ENCODE results near the gene IGF1.

The IGF1 gene

GRCh38 chr12:102474438-102475064 lies 5.8 kb downstream of the IGF1 start:
- H3K4me1 ChIP-seq (ENCODE audit: insufficient read depth, insufficient read length) = no peaks in the 10 kb centered on the region
- TF ChIP-seq YY1 (IDR thresholded peaks at IDR 0.05; ENCODE audit: insufficient read depth, insufficient read length) = no peak
- TF ChIP-seq ZNF274 (IDR thresholded peaks at IDR 0.05; ENCODE audit: low read depth, low read length) = no peak
- TF ChIP-seq SUZ12 (IDR thresholded peaks at IDR 0.05; ENCODE audit: extremely low read depth, insufficient read depth, insufficient read length) = no peak
- H3K36me3 ChIP-seq (ENCODE audit: insufficient read depth, insufficient read length, low read length) = no peaks in the 10 kb centered on the region
- no peak overlapping the region for H3K4me3 ChIP-seq (ENCODE audit: insufficient read length, low read depth)
- no peak for DNase-seq (ENCODE audit: low read depth, low spot score)
- H3K27me3 ChIP-seq (ENCODE audit: insufficient read depth, insufficient read length) = no peaks in the 10 kb centered on the region
- H3K9me3 ChIP-seq (ENCODE audit: insufficient read depth, low read length) = no peaks in the 10 kb centered on the region
- no peak overlapping the region for H3K9ac ChIP-seq (ENCODE audit: insufficient read length, low read depth)

GRCh38 chr12:102472496-102472895 lies 7.9 kb downstream of the IGF1 start:
- H3K9me3 ChIP-seq (ENCODE audit: insufficient read depth, low read length) = no peaks in the 10 kb centered on the region
- H3K27me3 ChIP-seq (ENCODE audit: insufficient read depth, insufficient read length) = no peaks in the 10 kb centered on the region
- no peaks in the 10 kb centered on the region for H3K36me3 ChIP-seq (ENCODE audit: insufficient read depth, insufficient read length, low read length)
- no peak overlapping the region for H3K9ac ChIP-seq (ENCODE audit: insufficient read length, low read depth)
- H3K4me1 ChIP-seq (ENCODE audit: insufficient read depth, insufficient read length) = no peaks in the 10 kb centered on the region
- TF ChIP-seq YY1 (IDR thresholded peaks at IDR 0.05; ENCODE audit: insufficient read depth, insufficient read length) = no peak
- no peak for TF ChIP-seq ZNF274 (IDR thresholded peaks at IDR 0.05; ENCODE audit: low read depth, low read length)
- TF ChIP-seq SUZ12 (IDR thresholded peaks at IDR 0.05; ENCODE audit: extremely low read depth, insufficient read depth, insufficient read length) = no peak
- H3K4me3 ChIP-seq (ENCODE audit: insufficient read length, low read depth) = no peak overlapping the region
- DNase-seq (ENCODE audit: low read depth, low spot score) = no peak

GRCh38 chr12:102471556-102471955 lies 8.8 kb downstream of the IGF1 start:
- no peak overlapping the region for H3K4me3 ChIP-seq (ENCODE audit: insufficient read length, low read depth)
- TF ChIP-seq SUZ12 (IDR thresholded peaks at IDR 0.05; ENCODE audit: extremely low read depth, insufficient read depth, insufficient read length) = no peak
- TF ChIP-seq ZNF274 (IDR thresholded peaks at IDR 0.05; ENCODE audit: low read depth, low read length) = no peak
- TF ChIP-seq YY1 (IDR thresholded peaks at IDR 0.05; ENCODE audit: insufficient read depth, insufficient read length) = no peak
- no peak overlapping the region for H3K9ac ChIP-seq (ENCODE audit: insufficient read length, low read depth)
- DNase-seq (ENCODE audit: low read depth, low spot score) = no peak
- H3K9me3 ChIP-seq (ENCODE audit: insufficient read depth, low read length) = no peaks in the 10 kb centered on the region
- no peaks in the 10 kb centered on the region for H3K36me3 ChIP-seq (ENCODE audit: insufficient read depth, insufficient read length, low read length)
- no peaks in the 10 kb centered on the region for H3K27me3 ChIP-seq (ENCODE audit: insufficient read depth, insufficient read length)
- H3K4me1 ChIP-seq (ENCODE audit: insufficient read depth, insufficient read length) = no peaks in the 10 kb centered on the region

GRCh38 chr12:102470945-102471344 lies 9.4 kb downstream of the IGF1 start:
- Histone ChIP-seq H3K4me1 (ENCODE audit: insufficient read depth, insufficient read length) (no peaks in the 10 kb centered on the region), H3K9me3 (ENCODE audit: insufficient read depth, low read length) (no peaks in the 10 kb centered on the region), H3K9ac (ENCODE audit: insufficient read length, low read depth) (no peak overlapping the region), H3K36me3 (ENCODE audit: insufficient read depth, insufficient read length, low read length) (no peaks in the 10 kb centered on the region), H3K27me3 (ENCODE audit: insufficient read depth, insufficient read length) (no peaks in the 10 kb centered on the region), H3K4me3 (ENCODE audit: insufficient read length, low read depth) (no peak overlapping the region)
- TF ChIP-seq SUZ12 (IDR thresholded peaks at IDR 0.05; ENCODE audit: extremely low read depth, insufficient read depth, insufficient read length) (no peak), YY1 (IDR thresholded peaks at IDR 0.05; ENCODE audit: insufficient read depth, insufficient read length) (no peak), ZNF274 (IDR thresholded peaks at IDR 0.05; ENCODE audit: low read depth, low read length) (no peak)
- DNase-seq (ENCODE audit: low read depth, low spot score) = no peak

- Histone ChIP-seq H3K36me3 (ENCODE audit: insufficient read depth, insufficient read length, low read length) (no peaks in the 10 kb centered on the region), H3K4me1 (ENCODE audit: insufficient read depth, insufficient read length) (no peaks in the 10 kb centered on the region), H3K9ac (ENCODE audit: insufficient read length, low read depth) (no peak overlapping the region), H3K9me3 (ENCODE audit: insufficient read depth, low read length) (no peaks in the 10 kb centered on the region), H3K27me3 (ENCODE audit: insufficient read depth, insufficient read length) (no peaks in the 10 kb centered on the region), H3K4me3 (ENCODE audit: insufficient read length, low read depth) (no peak overlapping the region)
- DNase-seq (ENCODE audit: low read depth, low spot score) = no peak
- TF ChIP-seq ZNF274 (IDR thresholded peaks at IDR 0.05; ENCODE audit: low read depth, low read length) (no peak), YY1 (IDR thresholded peaks at IDR 0.05; ENCODE audit: insufficient read depth, insufficient read length) (no peak), SUZ12 (IDR thresholded peaks at IDR 0.05; ENCODE audit: extremely low read depth, insufficient read depth, insufficient read length) (no peak)
These were observed 12.0 kb downstream of the IGF1 start for GRCh38 chr12:102468261-102468915.

GRCh38 chr12:102465762-102466560 lies 14.4 kb downstream of the IGF1 start:
- H3K36me3 ChIP-seq (ENCODE audit: insufficient read depth, insufficient read length, low read length) = no peaks in the 10 kb centered on the region
- no peaks in the 10 kb centered on the region for H3K27me3 ChIP-seq (ENCODE audit: insufficient read depth, insufficient read length)
- TF ChIP-seq SUZ12 (IDR thresholded peaks at IDR 0.05; ENCODE audit: extremely low read depth, insufficient read depth, insufficient read length) (no peak), YY1 (IDR thresholded peaks at IDR 0.05; ENCODE audit: insufficient read depth, insufficient read length) (no peak), ZNF274 (IDR thresholded peaks at IDR 0.05; ENCODE audit: low read depth, low read length) (no peak)
- DNase-seq (ENCODE audit: low read depth, low spot score) = no peak
- H3K9me3 ChIP-seq (ENCODE audit: insufficient read depth, low read length) = no peaks in the 10 kb centered on the region
- no peaks in the 10 kb centered on the region for H3K4me1 ChIP-seq (ENCODE audit: insufficient read depth, insufficient read length)
- no peak overlapping the region for H3K9ac ChIP-seq (ENCODE audit: insufficient read length, low read depth)
- H3K4me3 ChIP-seq (ENCODE audit: insufficient read length, low read depth) = no peak overlapping the region
